Fibroblast of gingiva (primary cell): Measurements from ENCODE around the gene EXOC6B.

Source experiments
- DNase-seq: peaks from one replicate; pipeline ENCODE4 v3.0.0-alpha.2; 2011; ENCODE audit warnings: low read depth

Gene EXOC6B

DNA sequence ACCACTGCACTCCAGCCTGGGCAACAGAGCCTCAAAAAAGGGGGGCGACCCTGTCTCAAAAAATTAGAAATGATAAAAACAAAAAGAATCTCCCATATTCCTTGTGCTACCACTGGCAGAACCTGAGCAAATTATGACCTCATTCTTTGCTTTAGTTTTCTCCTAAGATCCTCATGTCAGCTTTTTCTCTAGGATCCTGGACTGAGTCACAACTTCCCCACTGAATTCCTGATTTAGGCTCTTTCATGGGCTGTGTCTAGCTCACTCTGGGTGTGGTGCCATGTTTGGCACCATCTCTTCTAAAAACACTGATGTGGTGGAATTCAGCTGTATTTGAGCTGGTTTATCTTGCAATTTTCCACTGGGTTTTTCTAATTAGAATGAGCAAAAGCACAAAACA lies 37.1 kb downstream of the EXOC6B start:
- DNase-seq, result peak; percentile 35

DNA sequence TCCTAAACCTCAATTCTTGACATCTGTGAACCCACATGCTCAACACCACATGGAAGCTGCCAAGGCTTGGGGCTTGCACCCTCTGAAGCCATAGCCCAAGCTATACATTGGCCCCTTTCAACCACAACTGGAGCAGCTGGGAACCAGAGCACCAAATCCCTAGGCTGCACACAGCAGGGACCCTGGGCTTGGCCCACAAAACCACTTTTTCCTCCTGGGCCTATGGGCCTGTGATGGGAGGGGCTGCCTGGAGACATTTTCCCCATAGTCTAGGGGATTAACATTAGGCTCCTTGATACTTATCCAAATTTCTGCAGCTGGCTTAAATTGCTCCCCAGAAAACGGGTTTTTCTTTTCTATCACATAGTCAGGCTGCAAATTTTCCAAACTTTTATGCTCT lies 40.3 kb downstream of the EXOC6B start:
- no peak for DNase-seq

DNA sequence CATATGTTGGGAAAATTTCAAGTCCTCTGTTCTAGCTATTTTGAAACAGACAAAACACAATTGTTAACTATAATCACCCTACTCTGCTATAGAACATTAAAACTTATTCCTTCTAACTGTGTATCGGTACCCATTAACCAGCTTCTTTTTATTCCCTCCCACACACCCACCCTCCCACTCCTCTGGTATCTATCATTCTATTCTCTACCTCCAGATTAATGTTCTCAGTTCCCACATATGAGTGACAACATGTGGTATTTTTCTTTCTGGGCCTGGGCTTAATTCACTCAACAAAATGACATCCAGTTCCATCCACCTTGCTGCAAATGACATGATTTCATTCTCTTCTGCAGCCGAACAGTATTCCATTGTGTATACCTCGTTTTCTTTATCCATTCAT lies 43.3 kb downstream of the EXOC6B start:
- DNase-seq, result no peak

DNA sequence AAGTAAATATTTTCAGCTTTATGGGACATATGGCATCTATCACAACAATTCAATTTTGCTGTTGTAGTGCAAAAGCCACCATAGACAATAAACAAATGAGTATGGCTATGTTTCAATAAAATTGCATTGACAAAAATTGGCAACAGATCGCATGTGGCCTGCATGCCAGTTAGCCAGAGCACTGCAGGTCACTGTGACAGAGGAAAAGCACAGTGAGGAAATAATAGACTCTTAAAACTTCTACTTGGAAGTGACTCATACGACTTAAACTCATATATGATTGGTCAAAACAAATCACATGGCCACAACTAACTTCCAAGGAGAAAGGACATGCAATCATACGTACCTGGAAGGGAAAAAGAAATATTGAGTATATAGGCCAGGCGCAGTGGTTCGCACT lies 44.4 kb downstream of the EXOC6B start:
- peak; percentile 67 for DNase-seq

DNA sequence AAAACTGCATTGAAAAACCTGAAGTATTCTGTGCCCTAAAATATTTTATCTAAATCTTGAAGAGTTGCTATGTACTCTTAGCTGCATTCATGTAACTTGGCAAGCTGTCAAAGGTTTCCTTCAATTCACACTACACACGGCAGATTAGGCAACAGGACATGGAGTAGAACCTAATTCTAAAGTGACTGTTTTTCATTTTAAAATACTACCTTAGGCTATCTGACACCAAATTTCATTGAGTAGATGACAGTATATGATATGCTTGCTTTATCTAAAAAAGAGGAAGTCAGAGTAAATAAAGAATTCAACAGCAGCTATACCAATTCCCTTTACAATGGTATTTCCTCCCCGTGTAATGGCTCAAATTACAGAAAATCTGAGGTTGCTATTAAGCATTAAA lies 45.4 kb downstream of the EXOC6B start:
- DNase-seq, result peak; percentile 49

DNA sequence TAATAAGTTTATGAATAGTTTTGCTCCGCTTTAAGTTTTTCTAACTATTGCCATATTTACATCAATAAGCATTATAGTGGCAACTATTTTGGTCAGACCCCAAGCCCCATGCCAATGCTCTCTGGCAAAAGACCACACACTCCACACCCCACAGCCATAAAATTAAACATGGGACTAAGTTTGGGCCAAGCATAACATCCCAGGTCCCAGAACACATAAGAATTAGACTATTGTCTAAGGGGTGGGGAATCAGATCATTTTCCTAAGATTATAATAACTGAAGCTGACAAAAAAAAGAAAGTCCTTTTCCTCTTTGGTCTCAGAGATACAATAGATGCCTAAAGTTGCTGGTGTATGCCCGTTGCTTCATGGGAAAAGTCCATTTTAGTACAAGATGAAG lies 46.3 kb downstream of the EXOC6B start:
- no peak for DNase-seq

DNA sequence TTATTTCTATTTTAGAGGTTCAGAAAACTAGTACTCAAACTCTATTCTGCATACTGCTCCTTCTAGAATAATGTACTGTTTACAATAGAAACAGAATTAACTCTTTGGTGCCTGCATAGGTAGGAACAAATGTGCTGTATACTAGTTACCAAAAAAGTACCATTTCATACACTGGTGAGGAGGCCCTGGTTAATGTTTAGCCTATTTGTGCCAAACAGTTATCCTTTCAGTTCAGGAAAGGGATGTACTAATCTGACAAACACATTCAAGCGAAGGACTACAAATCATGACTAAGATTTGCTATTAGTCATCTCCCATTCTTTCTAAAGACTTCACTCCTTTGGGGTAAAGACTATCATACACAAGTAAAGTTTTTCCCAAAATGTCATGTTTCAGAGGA lies 47.4 kb downstream of the EXOC6B start:
- DNase-seq, result peak; percentile 25

DNA sequence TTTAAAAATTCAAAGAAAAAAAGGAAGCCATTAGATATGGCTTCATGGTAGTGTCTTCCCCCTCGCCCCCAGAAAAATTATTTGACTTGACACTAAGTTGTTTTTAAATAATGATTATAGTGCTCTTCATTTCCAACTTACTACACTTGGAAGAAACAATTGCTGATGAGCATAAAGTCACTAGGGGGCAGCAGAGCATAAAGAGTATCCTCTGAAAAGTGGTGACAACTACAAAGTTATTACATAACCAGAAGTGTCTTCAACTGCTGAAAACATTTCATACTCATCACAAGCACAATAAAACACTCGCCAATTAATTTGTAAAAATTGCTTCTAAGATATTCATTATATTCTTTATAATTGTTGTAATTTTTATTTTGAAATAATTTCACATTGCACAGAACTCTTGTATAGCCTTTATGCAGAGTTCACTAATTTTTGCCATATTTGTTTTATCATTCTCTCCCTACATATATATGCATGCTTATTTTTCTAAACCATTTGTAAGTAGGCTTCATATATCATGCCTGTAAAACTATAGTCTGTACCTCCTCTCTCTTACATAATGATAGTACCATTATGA lies 54.9 kb downstream of the EXOC6B start:
- peak; percentile 47 for DNase-seq

DNA sequence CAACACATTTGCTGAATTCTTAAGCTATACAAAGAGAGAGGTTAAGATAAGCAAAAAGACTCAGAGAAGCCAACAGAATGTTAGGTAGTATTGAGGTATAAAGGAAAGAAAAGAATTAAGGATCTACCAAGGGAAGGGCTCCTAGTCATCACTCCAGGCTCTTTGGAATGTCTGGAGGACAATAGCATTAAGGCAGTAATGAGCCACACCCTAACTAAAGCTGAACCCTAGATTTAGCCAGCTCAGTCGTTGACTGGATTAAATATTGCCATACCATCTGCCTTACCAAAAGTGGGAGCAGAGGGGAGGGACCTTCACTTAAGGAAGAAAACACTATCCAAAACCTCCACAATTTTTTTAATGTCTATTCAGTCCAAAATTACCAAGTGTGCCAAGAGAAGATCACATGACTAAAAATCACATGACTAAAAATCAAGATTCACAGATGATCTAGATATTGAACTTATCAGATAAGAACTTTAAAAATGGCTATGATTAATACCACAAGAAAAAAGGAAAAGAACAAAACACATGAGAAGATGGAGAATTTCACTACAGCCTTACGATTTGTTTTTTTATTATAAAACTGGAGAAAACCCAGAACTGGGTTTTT lies 59.7 kb downstream of the EXOC6B start:
- DNase-seq, result no peak

DNA sequence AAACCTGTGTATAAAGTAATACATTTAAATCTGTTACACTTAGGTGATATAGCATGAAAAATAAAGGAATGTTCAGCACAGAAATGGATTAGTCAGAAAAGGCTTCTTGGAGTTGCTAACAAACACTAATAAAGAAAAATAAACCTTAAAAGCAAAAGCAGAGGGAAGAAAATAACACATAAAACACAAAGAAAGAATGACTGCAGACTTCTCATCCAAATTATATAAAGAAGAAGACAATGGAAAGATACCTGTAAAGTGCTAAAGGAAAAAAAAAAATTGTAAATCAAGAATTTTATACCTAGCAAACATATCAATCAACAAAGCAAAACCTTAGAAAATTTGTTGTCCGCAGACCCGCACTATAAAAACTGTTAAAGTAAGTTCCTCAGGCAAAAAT lies 63.6 kb downstream of the EXOC6B start:
- no peak for DNase-seq

DNA sequence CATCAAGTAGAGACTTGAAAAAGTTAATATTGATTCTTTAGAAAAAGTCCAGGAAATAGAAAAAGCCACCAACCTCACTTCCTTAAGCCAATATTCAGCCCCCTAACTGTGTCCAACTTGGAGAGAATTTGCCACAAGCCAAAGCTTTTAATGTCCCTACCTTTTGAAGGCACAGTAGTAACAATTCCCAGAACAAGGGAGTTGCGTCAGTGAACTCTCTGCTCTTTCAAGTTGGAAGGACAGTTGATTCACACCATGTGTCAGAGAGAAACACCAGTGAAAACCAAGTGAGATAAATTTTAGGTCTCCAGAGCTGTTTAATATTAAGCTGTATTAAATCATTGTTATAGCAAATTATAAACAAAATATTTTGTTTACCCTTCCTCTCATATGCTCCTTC lies 66.1 kb downstream of the EXOC6B start:
- DNase-seq, result peak; percentile 14

DNA sequence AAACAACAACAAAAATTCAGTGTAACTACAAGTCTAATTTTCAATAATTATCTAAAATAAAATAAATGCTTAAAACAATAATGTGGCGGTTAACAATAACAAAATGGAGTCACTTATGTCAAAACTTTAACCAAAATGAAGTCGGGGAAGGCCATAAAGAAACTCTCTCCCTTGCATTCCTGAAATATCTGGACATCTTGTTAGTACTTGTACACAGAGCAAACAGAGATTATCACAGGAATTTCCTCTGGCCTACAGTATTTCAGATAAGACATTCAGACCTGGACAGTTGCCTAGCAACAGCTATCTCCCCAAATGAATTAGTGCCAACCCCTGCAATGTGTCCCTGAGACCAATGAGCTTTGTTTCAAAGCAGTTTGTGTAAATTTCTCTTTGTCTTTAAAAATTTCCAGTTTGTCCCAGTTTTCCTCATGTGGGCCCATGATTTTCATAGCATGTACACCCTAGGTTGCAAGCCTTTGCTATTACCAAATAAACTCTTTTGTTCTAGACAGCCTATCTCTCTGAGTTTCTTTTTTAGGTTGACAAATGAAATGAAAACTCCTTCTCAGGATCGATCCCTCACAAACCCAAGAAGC lies 68.6 kb downstream of the EXOC6B start:
- DNase-seq, result no peak

DNA sequence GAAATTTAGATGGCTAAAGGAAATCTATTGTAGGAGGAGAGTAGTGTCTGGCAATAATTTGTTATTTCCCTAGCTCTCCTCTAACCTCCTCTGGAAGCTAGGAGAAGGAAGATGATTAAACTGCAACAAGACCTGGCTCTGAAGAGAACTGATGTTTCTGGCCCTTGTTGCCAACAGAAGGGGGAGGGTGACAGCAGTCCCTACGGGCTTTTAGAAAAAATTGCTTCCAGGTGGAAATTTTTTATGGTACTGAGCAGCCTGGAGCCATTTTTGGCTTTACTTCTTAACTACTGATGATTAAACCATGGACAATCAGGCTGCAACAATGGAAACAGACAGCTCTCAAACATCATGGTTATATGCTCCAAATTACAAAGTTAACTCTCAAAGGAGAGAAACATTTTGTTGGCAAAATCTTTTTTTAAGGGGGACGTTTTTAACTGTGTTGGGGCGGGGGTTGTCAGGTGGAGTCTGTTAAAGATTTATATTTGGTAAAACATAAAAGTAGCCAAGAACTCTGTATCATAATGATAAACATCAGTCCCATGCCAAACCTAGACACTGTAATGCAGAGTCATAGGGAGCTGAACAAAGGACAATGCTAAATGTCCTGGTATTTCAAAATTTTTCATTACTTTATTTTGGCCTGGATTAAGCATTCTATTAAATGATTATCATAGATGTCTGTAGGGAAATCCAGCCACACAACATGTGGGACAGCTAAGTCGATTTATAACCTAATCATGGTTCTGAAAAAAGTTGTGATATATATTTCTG lies 70.0 kb downstream of the EXOC6B start:
- peak; percentile 58 for DNase-seq

DNA sequence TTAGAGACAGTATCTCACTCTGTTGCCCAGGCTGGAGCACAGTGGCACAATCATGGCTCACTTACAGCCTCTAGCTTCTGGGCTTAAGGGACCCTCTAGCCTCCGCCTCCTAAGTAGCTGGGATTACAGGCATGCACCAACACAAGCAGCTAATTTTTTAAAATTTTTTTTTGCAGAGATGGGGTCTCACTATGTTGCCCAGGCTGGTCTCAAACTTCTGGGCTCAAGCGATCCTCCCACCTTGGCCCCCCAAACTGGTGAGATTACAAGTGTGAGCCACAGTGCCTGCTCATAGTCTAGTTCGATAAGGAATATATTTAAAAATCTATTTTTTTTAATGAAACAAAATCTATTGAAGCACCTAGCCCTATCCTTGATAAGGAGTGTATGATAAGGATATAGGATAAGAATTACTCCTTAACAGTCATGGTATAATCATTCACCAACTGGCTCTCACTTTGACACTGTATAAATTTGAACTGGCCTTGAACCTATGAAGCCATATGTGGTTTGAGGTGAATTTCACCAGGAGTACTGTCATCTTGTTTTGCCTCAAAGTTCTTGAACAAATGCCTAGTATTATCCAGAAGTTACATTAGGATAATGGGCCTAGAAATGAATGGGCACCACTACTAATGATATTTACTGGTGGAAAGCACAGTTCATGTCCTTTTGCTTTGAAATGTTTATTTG lies 71.1 kb downstream of the EXOC6B start:
- no peak for DNase-seq

DNA sequence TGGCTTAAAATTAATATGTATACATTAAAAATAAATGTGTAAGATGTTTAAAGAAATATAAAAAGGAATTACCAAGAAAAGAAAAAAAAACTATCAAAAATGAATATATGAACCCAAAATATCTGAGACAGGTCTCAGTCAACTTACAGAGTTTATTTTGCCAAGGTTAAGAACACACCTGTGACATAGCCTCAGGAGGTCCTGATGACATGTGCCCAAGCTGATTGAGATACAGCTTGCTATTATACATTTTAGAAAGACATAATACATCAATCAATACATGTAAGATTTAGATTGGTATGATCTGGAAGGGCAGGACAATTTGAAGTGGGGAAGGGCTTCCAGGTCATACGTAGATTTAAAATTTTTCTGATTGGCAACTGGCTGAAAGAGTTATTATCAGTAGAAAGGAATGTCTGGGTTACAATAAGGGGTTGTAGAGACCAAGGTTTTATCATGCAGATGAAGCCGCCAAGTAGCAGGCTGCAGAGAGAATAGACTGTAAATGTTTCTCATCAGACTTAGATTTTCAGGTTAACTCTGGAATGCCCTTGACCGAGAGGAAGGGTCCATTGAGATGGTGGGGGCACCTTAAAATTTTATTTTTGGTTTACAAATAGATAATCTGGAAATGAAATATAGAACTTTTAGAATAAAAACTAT lies 74.7 kb downstream of the EXOC6B start:
- DNase-seq, result no peak

DNA sequence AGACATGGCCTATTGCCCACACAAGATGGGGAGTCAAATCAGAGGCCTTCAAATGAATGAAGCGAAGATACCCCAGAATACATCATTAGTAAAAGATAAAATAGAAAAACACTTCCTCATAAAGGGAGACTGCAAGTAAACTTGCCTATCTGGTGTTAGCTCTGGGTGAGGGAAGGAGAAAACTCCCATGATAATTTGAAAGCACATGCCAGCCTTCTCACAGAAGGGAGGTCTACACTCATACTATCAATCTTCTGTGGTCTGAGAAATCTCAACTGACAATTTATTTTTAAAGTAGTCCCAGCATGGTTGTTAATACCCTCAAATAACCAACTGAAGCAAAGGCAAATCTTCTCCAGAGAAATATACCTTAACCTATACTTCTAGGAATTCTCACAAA lies 75.4 kb downstream of the EXOC6B start:
- DNase-seq, result no peak

DNA sequence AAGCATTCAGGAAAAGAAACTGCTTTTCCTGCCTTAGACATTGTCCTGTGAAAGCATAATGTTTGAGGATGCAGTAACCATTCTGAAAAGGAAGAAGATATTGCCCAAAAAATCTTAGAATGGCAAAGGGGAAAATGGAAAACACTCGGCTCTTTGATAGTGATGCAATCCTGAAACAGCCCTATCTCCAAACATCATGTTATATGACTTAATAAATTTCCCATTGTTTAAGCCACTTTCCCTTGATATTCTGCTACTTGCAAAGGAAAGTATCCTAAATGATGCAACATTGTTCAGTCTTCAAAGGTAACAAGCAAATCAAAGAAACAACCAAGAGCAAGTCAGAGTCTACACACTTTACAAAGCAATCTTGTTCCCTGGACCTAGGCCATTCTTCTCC lies 78.5 kb downstream of the EXOC6B start:
- DNase-seq, result no peak

DNA sequence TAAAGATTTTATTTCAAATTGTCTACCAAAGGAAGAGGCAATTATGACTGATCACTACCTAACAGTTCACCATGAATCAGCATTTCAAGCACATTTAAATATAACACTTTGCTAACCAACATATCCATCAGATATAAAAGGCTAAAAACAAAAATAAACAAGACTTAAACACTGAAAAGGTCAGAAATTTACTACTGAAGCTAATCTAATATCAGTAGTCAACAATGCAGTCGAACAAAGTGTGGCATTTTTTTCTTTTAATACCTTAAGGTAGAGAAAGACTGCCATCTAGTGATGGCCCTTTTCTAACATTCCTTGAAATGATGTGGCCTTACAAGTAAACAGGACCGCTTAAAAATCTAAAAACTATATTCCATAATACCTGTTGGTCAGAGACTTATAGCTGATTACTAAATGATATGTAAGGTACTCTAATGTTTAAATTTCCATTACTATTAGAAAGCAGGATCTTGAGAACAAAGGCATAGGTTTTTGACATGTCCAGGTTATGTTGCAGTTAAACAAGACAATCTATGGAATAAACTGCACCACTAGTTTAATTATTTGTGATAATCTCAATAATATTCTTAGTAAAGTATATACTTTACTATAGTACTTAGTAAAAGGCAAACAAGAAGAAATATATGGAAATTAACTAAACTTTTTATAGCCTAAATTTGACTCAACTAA lies 80.0 kb downstream of the EXOC6B start:
- peak; percentile 63 for DNase-seq

DNA sequence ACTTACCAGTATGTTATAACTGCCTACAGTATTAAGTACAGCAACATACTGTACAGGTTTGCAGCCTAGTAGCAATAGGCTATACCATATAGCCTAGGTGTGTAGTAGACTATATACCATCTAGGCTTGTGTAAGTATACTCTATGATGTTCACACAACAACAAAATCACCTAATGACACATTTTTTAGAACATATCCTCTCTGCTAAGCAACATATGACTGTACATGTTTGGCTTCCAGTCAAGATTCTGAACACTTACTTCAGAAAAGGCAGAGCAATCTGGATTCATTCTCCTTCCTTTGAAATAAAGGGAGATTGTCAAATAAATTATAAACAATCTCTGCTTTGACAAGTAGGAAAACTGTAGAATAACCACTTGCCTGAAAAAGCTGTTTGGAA lies 81.8 kb downstream of the EXOC6B start:
- DNase-seq, result peak; percentile 20

DNA sequence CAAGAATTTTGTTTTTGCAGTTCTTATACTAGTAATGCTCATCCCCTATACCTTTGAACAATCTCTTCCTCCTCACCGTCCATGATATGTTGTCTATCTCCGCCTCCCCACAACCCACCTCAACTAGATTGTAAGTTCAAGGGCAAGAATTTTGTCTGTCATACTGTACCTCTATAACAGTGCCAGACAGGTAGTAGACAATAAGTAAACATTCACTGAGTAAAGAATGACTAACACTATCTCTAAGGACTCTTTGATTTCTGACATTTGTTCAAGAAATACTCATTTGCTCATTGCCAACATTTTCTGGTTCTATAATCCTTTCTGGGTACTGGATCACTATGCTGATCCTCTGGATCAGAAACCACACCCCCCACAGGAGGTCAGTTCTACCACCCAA lies 82.4 kb downstream of the EXOC6B start:
- no peak for DNase-seq

DNA sequence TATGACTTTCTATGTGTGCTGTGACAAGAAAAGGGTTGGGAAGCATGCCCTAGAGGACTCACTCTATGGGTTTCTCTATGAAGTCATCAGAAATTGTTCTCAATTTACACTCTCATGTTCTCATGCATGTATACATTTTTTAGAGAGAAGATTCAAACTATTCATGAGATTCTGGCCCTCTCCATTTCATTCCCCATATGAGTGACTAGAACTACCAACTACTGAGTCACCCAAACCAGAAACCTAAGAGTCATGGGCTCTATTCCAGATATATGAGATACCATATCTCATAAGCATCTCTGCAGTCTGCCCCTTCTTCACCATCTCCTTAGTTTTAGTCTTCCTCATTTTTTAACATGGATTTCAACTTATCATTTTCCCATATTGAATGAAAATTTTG lies 87.7 kb downstream of the EXOC6B start:
- no peak for DNase-seq
